ENCODE measurements around the gene TTC39C. TPM values are rescaled to one million over a fixed set of nuclear protein-coding genes. Genes with fewer than 3 reads are reported as not detected.

The TTC39C gene
- total and polyA plus RNA-seq, 7 donors: 0.48 to 2.4 (median 1.2) TPM

DNA sequence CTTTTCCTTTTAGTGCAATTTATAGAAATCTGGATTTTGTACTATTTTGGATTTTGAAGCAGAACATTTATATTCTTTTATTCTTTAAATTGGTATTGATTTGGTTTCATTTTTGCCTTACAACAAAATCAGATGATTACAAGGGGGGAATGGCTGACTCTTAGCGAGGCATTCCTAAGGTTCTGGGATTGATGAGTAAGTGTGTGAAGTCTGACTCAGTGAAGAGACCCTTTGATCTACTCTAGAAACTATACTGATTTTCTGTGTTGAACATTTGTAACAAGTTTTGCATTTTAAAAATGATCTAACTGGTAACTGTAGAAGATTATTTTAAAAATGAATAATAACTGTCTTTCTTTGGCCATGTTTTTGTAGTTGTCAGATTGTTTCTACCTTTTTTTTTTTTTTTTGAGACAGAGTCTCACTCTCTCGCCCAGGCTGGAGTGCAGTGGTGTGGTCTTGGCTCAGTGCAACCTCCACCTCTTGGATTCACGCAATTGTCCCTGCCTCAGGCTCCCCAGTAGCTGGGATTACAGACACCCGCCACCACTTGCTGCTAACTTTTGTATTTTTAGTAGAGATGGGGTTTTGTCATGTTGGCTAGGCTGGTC lies 48.7 kb downstream of the TTC39C start:
- Histone ChIP-seq H3K9me3 (no peaks in the 10 kb centered on the region), H3K27ac (no peak overlapping the region), H3K4me3 (no peak overlapping the region), H3K27me3 (ENCODE audit: insufficient read depth in 3 of 3, low read length in 2 of 3) (no peaks in the 10 kb centered on the region), H3K4me1 (no peaks in the 10 kb centered on the region), H3K36me3 (ENCODE audit: insufficient read depth in 1 of 2, low read depth in 1 of 2) (no peaks in the 10 kb centered on the region)
- intact Hi-C loops (cut with DNase I): no loop called here
- no peak for DNase-seq
- 81 to 97% (median 93%) methylated on average over 4 of the region's 4 CpGs for WGBS, 3 donors
- TF ChIP-seq, protein P1, sequence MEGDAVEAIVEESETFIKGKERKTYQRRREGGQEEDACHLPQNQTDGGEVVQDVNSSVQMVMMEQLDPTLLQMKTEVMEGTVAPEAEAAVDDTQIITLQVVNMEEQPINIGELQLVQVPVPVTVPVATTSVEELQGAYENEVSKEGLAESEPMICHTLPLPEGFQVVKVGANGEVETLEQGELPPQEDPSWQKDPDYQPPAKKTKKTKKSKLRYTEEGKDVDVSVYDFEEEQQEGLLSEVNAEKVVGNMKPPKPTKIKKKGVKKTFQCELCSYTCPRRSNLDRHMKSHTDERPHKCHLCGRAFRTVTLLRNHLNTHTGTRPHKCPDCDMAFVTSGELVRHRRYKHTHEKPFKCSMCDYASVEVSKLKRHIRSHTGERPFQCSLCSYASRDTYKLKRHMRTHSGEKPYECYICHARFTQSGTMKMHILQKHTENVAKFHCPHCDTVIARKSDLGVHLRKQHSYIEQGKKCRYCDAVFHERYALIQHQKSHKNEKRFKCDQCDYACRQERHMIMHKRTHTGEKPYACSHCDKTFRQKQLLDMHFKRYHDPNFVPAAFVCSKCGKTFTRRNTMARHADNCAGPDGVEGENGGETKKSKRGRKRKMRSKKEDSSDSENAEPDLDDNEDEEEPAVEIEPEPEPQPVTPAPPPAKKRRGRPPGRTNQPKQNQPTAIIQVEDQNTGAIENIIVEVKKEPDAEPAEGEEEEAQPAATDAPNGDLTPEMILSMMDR (IDR thresholded peaks at IDR 0.05): no peak
- ATAC-seq: no peak

DNA sequence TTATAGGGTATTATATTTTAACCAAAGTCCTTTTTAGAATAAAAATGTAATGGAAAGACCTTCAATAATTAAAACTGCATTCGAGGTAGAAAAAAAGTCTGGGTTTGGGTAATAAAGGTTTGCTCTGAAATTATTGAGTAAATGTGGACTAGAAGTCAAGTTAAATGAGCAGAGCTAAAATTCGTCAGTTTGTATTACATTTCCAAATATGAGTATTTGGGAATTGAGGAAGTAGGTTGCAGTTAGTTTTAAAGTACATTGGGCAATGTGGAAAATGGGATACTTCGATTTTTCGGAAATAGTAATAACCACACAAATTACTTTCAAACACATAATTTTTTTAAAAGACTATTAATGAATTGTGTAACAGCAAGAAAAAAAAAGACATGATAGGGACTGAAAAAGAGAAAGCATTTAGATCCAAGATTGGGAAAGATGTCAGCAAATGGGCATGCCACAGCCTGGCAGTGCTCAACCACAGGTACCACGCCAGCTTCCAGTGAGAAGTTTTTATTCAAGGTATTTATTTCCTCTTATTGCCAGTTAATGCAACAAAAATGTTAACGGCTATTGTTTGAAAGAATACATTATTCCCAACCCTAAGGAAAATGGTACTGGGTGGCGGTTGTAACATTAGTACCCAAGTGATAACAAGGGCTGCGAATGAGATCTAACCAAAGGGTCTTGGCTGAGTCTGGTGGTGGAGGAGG lies 50.0 kb downstream of the TTC39C start:
- 93 to 97% (median 96%) methylated on average over 8 of the region's 8 CpGs for WGBS, 3 donors
- intact Hi-C loops (cut with DNase I): no loop called here

DNA sequence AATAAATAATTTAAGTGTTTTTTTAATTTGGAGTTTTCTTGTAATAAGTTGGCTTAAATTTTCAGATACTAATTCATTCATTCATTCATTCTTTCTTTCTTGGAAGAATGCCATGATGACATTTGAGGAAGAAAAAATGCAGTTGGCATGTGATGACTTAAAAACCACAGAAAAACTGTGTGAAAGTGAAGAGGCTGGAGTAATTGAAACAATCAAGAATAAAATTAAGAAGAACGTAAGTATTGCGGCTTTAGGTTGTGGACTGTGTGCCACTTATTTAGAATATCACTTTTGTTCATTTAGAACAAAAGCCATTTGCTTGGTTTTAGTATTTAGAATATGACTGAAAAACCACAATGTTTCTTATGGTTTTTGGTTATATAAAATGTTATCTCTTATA lies 51.4 kb downstream of the TTC39C start:
- H3K4me3 ChIP-seq: no peak overlapping the region
- no peaks in the 10 kb centered on the region for H3K36me3 ChIP-seq (ENCODE audit: insufficient read depth in 1 of 2, low read depth in 1 of 2)
- ATAC-seq (no peak), DNase-seq (no peak)
- no peaks in the 10 kb centered on the region for H3K9me3 ChIP-seq
- peaks cover 3% of the 10 kb centered on the region for H3K4me1 ChIP-seq
- intact Hi-C loops (cut with DNase I): no loop called here
- no peaks in the 10 kb centered on the region for H3K27me3 ChIP-seq (ENCODE audit: insufficient read depth in 3 of 3, low read length in 2 of 3)
- TF ChIP-seq, protein P1 (IDR thresholded peaks at IDR 0.05): no peak
- 94 to 97% (median 95%) methylated on average over 2 of the region's 2 CpGs for WGBS, 3 donors
- no peak overlapping the region for H3K27ac ChIP-seq

More for the DNA sequence above, 50.0 kb downstream of the TTC39C start:
- Histone ChIP-seq H3K27ac (no peak overlapping the region), H3K4me1 (peaks cover 3% of the 10 kb centered on the region), H3K27me3 (ENCODE audit: insufficient read depth in 3 of 3, low read length in 2 of 3) (no peaks in the 10 kb centered on the region), H3K36me3 (ENCODE audit: insufficient read depth in 1 of 2, low read depth in 1 of 2) (no peaks in the 10 kb centered on the region), H3K4me3 (no peak overlapping the region), H3K9me3 (no peaks in the 10 kb centered on the region)
- TF ChIP-seq, protein P1 (IDR thresholded peaks at IDR 0.05): no peak
- ATAC-seq (no peak), DNase-seq (no peak)

DNA sequence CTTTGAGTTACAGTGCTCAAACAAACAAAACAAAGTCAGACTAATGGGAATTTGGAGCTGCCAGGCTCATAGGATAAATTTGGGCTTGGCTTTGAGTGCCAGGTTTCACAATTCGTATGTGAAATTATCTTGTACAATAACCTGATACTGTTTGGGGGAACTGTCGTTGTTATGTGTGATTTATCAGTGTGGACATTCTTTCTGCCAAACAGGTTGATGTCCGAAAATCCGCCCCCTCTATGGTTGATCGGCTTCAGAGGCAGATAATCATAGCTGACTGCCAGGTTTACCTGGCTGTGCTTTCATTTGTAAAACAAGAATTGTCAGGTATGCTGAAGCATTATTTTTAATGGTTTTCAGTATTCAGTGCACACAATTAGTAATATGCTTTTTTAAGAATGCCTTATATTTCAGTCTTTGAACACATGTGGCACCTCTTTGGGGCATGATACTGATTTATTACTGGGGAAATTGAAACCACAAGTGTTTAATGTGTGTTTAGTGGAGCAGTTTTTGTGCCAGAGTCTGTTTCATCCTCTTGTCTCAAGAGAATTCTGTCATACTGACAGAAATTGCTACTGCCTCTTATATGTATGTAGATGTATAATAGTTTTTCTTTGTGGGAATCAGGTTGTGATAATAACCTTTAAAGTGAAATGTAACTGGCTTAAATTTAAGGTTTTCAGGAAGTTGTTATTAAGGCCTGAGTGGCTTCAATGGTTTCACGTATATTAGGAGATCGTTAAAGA lies 54.6 kb downstream of the TTC39C start:
- no peak overlapping the region for H3K4me3 ChIP-seq
- intact Hi-C loops (cut with DNase I): no loop called here
- H3K9me3 ChIP-seq: no peaks in the 10 kb centered on the region
- ATAC-seq: peak; percentile 30 to 81 (median 60)
- H3K36me3 ChIP-seq (ENCODE audit: insufficient read depth in 1 of 2, low read depth in 1 of 2): no peaks in the 10 kb centered on the region
- peaks cover 3% of the 10 kb centered on the region for H3K4me1 ChIP-seq
- TF ChIP-seq, protein P1 (IDR thresholded peaks at IDR 0.05): no peak
- no peaks in the 10 kb centered on the region for H3K27me3 ChIP-seq (ENCODE audit: insufficient read depth in 3 of 3, low read length in 2 of 3)
- no peak for DNase-seq
- WGBS, 3 donors: 52 to 65% (median 54%) methylated on average over 7 of the region's 7 CpGs
- no peak overlapping the region for H3K27ac ChIP-seq
